ENCODE measurements around the gene BCL2.

GRCh38 chr18:63213331-63213900 is 106.2 kb downstream of the BCL2 start:
- TF ChIP-seq CTCF (conservative IDR thresholded peaks at IDR 0.05) (no peak), ZFX (IDR thresholded peaks at IDR 0.05) (no peak)

All from C4-2B (cell line).